ENCODE data around the gene NT5M.
A peak's percentile ranks its signal among the peaks of the same experiment; 100 is the strongest.
"Not testable (repeated sequence)": the region's sequence is repeated elsewhere in the genome, so short reads cannot be mapped to it uniquely, and the experiment has no call there.

Gene NT5M

DNA sequence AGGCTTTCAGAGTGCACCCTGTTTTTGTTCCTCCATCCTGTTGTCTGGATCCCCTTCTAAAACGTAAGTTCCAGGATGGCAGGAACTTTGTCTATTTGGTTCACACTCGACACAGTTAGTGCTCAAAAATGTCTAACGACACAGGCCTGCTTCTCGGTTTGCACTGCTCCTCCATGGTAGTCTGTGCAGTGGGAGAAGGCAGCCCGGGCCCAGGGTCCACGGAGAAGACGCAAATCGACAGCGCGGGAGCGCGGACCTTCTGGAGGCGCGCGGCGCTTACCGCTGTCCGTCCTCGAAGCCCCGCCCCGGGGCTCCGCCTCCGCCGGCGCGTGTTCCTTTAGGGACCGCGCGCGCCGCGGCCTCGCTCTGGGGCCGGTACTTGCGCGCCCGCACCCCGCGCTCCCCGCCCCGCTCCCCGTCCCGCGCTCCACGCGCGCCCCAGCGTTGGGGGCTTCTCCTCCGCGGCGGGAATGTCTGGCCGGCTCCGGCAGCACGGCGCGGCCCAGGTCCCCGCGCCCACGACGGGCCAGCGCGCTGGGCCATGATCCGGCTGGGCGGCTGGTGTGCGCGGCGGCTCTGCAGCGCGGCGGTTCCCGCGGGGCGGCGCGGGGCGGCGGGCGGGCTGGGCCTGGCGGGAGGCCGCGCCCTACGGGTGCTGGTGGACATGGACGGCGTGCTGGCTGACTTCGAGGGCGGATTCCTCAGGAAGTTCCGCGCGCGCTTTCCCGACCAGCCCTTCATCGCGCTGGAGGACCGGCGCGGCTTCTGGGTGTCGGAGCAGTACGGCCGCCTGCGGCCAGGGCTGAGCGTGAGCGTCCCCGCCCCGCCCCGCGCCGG lies at the start of gene NT5M:
Gene NT5M (plus strand): TSS at position 364 of the 837 bp plus-strand sequence. CDS start 178 bp downstream, at position 542.
- peak within 1 kb of the TSS; percentile 64 for H3K27ac ChIP-seq

DNA sequence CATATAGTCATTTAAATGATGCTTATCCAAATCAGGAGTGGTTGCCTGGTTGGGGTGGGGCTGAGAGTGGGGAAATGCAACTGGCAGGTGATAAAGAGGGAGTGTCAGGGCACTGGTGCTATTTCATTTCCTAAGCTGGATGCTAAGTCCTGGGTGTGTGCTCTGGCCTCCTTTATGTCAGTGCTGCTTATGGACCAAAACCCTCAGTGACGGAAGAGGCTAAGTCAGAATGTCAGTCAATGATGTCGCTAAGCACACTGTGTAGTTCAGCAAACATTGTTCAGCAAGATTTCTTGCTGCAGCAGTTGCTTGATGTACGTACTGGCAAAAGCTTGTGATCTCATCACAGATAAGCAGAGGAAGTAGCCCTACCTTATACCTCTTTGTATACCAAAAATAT lies 49.8 kb upstream of the NT5M start:
- H3K27ac ChIP-seq: 0 out of 2 replicates have a peak overlapping the region, but pooled peaks have one; percentile 13
- TF ChIP-seq ZFX (IDR thresholded peaks at IDR 0.05; ENCODE audit: borderline replicate concordance): no peak
- TF ChIP-seq, protein P1, sequence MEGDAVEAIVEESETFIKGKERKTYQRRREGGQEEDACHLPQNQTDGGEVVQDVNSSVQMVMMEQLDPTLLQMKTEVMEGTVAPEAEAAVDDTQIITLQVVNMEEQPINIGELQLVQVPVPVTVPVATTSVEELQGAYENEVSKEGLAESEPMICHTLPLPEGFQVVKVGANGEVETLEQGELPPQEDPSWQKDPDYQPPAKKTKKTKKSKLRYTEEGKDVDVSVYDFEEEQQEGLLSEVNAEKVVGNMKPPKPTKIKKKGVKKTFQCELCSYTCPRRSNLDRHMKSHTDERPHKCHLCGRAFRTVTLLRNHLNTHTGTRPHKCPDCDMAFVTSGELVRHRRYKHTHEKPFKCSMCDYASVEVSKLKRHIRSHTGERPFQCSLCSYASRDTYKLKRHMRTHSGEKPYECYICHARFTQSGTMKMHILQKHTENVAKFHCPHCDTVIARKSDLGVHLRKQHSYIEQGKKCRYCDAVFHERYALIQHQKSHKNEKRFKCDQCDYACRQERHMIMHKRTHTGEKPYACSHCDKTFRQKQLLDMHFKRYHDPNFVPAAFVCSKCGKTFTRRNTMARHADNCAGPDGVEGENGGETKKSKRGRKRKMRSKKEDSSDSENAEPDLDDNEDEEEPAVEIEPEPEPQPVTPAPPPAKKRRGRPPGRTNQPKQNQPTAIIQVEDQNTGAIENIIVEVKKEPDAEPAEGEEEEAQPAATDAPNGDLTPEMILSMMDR (IDR thresholded peaks at IDR 0.05): no peak

More for the DNA sequence above, at the start of gene NT5M:
- no peak for TF ChIP-seq ZFX (IDR thresholded peaks at IDR 0.05; ENCODE audit: borderline replicate concordance)
- TF ChIP-seq, protein P1 (IDR thresholded peaks at IDR 0.05): no peak

DNA sequence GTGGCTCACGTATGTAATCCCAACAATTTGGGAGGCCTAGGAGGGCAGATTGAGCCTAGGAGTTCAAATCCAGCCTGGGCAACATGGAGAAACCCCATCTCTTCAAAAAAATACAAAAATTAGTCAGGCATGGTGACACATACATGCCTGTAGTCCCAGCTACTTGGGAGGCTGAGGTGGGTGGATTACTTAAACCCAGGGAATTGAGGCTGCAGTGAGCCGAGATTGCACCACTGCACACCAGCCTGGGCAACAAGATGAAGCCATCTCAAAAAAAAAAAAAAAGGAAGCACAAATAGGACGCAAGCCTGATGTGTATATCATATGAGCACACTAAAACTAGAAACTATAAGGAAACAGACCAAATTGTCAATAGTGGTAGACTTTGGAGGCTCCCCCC lies 49.1 kb upstream of the NT5M start:
- H3K27ac ChIP-seq: 0 out of 2 replicates have a peak overlapping the region, but pooled peaks have one; percentile 13
- TF ChIP-seq ZFX (IDR thresholded peaks at IDR 0.05; ENCODE audit: borderline replicate concordance): no peak
- TF ChIP-seq, protein P1 (IDR thresholded peaks at IDR 0.05): no peak

DNA sequence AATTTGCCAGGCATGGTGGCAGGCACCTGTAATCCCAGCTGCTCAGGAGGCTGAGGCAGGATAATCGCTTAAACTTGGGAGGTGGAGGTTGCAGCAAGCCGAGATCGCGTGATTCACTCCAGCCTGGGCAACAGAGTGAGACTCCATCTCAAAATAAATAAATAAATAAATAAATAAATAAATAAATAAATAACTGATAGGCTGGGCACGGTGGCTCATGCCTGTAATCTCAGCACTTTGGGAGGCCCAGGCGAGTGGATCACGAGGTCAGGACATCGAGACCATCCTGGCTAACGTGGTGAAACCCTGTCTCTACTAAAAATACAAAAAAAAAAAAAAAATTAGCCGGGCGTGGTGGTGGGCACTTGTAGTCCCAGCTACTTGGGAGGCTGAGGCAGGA lies 47.5 kb upstream of the NT5M start:
- H3K27ac ChIP-seq: not testable (repeated sequence)

DNA sequence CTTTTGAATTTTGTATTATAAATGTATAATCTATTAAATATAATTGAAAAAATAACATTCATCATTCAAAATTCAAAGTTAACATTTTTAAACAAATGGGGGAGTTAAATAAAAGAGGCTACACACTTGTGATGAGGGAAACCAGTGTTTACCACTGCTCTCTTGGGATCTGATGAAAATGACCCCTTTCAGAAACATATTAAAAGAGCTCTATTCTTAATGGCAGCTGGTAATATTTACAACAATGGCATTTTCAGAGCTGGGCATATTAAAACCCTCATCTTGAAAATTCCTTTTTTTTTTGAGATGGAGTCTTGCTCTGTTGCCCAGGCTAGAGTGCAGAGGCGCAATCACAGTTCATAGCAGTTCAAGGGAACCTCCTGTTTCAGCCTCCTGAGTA lies 46.9 kb upstream of the NT5M start:
- TF ChIP-seq, protein P1 (IDR thresholded peaks at IDR 0.05): no peak
- TF ChIP-seq ZFX (IDR thresholded peaks at IDR 0.05; ENCODE audit: borderline replicate concordance): no peak

DNA sequence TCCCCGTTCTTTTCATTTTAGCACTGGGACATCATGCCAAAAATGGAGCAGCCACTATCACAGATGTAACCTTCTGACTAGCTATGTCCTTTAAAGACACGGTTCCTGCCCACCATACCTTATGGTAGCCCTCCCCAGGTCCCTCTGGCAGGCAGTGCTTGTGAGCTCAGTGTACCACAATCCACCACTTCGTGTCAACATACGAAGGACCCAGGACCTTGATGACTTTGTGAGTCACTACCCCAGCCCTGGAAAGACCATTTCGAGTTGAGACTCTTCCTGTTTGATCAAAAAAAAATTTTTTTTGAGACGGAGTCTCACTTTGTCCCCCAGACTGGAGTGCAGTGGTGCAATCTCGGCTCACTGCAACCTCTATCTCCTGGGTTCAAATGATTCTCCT lies 45.2 kb upstream of the NT5M start:
- TF ChIP-seq, protein P1 (IDR thresholded peaks at IDR 0.05): no peak
- no peak for TF ChIP-seq ZFX (IDR thresholded peaks at IDR 0.05; ENCODE audit: borderline replicate concordance)
- H3K27ac ChIP-seq: no peak overlapping the region

More for the DNA sequence above, 46.9 kb upstream of the NT5M start:
- H3K27ac ChIP-seq: no peak overlapping the region

DNA sequence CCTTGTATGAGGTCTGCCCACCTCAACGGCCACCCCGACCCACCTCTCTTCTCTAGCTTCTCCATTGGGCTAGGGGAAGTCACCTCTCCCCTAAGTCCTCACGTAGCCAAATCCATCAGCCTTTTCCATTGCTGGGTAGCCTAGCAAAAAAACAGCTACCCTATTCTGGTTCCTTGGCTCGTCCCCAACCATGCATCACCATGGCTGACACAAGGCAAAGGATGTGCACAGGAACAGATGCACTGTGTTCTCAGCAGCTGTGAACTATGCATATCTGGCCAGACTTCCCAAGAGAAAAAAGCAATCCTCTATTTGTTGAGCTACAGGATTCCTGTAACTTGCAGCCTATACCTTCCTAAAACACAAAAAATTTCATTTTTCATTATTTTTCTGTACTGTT lies 44.2 kb upstream of the NT5M start:
- TF ChIP-seq, protein P1 (IDR thresholded peaks at IDR 0.05): no peak
- no peak overlapping the region for H3K27ac ChIP-seq

Data from 22Rv1 (cell line).